Heart left ventricle (tissue), 13 donors: ENCODE data around the gene BUB1B.

Experiments used
- POLR2A ChIP-seq, 2 donors: fragments of 450-650 bp; IDR thresholded peaks; one replicate each; pipeline ENCODE4 v1.6.1; 2017; ENCODE audit warnings: antibody characterized with exemption in 2 of 2, mild to moderate bottlenecking in 2 of 2, moderate library complexity in 2 of 2
- TF ChIP-seq, protein P1 (sequence below), 12 donors: fragments of 200-600 bp; sonication (generic) in 4 of 12; IDR thresholded peaks; one replicate each; pipeline versions ENCODE4 v1.5.0 to v1.8.0; 2018 to 2022; ENCODE audit warnings: antibody characterized with exemption in 12 of 12, mild to moderate bottlenecking in 5 of 12
- donor health status: ischemic (EF 13 %, LVEDD 7.1; RV severe dilation, severe dysfunction).
- donor health status: DM: no; HTN: yes; CAD: no.
- donor health status: DM: no; HTN: no; CAD: no.
- donor health status: ischemic (EF 25% LVEDD 6.9; RV normal size, moderate dysfunction).
- donor health status: ischemic (EF 25% LVEDD 5.7; RV mildly dilated, moderate dysfunction).
- donor health status: ischemic (EF 35%, LVEDD 5.7; RV mildly dilated, moderate dysfunction).
- donor health status: nonischemic (EF 11% LVEDD 7.7; RV severe dilation, severe dysfunction).
- donor health status: DM: yes; HTN: yes; CAD: no.
- donor health status: PGD.
- donor health status: ischemic (EF 29% LVEDD 5.4; RV normal size, mild dysfunction).
- donor health status: nonischemic (EF 23%, LVEDD 6.1; RV moderate dilation, normal function).

DNA sequence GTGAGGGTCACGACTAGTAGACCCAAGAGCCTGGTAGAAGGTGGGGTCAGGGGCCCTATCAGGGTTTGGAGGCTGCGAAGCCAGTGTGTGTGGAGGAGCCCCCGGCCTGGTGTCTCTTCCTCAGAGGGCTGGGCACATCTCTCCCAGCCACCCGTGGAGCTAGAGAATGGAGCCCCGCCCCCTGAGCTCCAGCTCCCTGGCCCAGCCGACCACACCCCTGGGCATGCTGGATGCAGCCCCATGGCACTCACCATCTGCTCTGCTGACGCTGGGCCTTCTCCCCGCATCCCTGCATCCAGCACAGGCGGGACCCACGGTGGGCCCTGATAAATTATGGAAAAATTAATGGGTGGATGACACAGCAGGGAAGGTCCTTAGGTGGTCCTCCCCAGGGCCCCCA is 104.5 kb downstream of the BUB1B start:
- TF ChIP-seq, protein P1, sequence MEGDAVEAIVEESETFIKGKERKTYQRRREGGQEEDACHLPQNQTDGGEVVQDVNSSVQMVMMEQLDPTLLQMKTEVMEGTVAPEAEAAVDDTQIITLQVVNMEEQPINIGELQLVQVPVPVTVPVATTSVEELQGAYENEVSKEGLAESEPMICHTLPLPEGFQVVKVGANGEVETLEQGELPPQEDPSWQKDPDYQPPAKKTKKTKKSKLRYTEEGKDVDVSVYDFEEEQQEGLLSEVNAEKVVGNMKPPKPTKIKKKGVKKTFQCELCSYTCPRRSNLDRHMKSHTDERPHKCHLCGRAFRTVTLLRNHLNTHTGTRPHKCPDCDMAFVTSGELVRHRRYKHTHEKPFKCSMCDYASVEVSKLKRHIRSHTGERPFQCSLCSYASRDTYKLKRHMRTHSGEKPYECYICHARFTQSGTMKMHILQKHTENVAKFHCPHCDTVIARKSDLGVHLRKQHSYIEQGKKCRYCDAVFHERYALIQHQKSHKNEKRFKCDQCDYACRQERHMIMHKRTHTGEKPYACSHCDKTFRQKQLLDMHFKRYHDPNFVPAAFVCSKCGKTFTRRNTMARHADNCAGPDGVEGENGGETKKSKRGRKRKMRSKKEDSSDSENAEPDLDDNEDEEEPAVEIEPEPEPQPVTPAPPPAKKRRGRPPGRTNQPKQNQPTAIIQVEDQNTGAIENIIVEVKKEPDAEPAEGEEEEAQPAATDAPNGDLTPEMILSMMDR (IDR thresholded peaks at IDR 0.05) = no peak
- no peak for TF ChIP-seq POLR2A (IDR thresholded peaks at IDR 0.05)
